Erythroblast (primary cell): ENCODE results near the gene B4GALNT4.

Experiments
- DNase-seq, 2 experiments: peaks; one replicate each; lab custom pipeline; 2025; lab: John Stamatoyannopoulos, UW
- GATA1 ChIP-seq: IDR thresholded peaks from 2 replicates; pipeline ENCODE4 v1.6.1; 2011; ENCODE audit warnings: low read depth, mild to moderate bottlenecking, control low read depth, low read length, moderate library complexity
- POLR2A ChIP-seq: IDR thresholded peaks from 2 replicates; pipeline ENCODE4 v1.6.1; 2011; ENCODE audit warnings: mild to moderate bottlenecking, low read length

The B4GALNT4 gene

DNA sequence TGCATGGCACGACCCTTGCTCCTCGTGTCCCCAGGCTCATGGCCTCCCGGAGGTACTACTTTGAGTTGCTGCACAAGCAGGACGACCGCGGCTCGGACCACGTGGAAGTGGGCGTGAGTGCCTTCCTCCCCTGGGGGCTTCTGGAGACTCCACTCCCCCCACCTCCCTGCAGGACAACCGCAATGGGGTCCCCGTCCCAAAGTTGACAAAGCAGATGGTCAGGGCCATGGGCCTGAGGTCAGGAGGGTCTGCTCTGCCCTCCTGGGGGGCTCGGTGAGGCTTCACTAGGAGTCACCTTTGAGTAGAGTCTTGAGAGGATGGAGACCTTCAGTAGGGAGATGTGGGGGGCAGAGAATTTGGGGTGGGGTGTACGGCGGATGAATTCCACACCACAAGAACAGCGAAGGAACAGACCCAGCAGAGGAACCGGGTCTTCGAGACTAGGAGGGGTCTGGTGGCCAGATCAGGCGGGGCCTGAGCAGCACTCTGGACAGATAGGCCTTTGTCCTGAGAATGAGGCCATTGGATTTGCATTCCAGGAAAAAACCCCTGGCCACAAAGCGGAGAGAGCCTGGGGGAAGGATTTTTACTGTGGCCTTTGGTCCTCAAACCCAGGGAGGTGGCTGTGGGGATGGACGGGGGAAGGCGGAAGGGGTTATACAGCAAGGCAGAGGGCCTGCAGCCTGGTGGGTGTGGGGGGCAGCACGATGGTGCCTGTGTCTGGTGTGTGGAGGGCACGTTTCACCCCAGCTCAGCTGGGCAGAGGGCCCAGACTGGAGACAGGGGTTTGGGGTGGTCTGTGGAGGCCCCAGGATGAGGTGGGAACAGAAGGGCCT, 4.6 kb downstream of the B4GALNT4 start:
- TF ChIP-seq POLR2A (no peak), GATA1 (no peak)
- no peak for DNase-seq

- TF ChIP-seq GATA1 = no peak
- TF ChIP-seq POLR2A = no peak
- DNase-seq = no peak
Measured at GRCh38 chr11:375065-376025, 6.0 kb downstream of the B4GALNT4 start.

DNA sequence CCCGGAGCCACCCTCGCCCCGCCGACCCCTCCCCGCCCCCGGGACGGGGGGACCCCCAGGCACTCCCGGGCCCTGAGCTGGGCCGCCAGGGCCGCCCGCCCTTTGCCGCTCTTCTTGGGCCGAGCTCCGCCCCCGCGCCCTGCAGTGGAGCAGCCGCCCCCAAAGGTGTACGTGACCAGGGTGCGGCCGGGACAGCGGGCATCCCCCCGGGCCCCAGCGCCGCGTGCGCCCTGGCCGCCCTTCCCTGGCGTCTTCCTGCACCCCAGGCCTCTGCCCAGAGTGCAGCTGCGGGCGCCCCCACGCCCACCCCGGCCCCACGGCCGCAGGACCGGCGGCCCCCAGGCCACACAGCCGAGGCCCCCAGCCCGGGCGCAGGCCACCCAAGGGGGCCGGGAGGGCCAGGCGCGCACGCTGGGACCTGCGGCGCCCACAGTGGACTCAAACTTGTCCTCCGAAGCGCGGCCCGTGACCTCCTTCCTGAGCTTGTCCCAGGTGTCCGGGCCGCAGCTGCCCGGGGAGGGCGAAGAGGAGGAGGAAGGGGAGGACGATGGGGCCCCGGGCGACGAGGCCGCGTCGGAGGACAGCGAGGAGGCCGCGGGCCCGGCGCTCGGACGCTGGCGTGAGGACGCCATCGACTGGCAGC, 7.4 kb downstream of the B4GALNT4 start:
- no peak for DNase-seq
- TF ChIP-seq POLR2A = no peak
- no peak for TF ChIP-seq GATA1

GRCh38 chr11:377174-377865, 8.0 kb downstream of the B4GALNT4 start:
- TF ChIP-seq POLR2A (no peak), GATA1 (no peak)
- no peak for DNase-seq

DNA sequence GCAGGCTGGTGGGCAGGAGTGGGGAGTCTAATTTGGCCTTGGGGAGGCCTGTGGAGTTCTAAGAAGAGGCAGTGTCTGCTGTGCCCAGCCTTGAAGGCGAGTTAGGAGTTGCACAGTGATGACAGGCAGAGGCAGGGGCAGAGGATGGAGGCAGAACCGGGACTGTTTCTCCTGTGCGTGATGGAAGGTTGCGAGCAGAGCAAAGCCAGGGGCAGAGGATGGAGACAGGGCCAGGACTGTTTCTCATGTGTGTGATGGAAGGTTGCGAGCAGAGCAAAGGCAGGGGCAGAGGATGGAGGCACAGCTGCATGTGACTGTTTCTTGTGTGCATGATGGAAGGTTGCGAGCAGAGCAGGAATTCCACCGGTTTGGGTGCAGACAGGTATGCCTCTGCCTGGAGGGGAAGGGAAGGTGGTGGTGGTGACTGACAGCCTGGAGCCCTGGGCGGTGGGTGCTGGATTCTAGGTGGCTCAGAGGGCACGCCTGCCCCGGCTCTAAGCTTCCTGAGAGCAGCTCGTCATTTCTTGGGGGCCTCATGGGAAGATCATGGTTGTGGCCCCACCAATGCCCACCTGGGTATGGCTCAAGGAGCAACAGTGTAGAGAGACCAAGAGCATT, 8.7 kb downstream of the B4GALNT4 start:
- DNase-seq = no peak
- TF ChIP-seq GATA1 = no peak
- no peak for TF ChIP-seq POLR2A

- DNase-seq = no peak
- TF ChIP-seq POLR2A = no peak
- no peak for TF ChIP-seq GATA1
Measured at GRCh38 chr11:379205-380094, 10.2 kb downstream of the B4GALNT4 start.

- DNase-seq = no peak
- no peak for TF ChIP-seq GATA1
- TF ChIP-seq POLR2A = no peak
Measured at GRCh38 chr11:380095-380480, 10.8 kb downstream of the B4GALNT4 start.

DNA sequence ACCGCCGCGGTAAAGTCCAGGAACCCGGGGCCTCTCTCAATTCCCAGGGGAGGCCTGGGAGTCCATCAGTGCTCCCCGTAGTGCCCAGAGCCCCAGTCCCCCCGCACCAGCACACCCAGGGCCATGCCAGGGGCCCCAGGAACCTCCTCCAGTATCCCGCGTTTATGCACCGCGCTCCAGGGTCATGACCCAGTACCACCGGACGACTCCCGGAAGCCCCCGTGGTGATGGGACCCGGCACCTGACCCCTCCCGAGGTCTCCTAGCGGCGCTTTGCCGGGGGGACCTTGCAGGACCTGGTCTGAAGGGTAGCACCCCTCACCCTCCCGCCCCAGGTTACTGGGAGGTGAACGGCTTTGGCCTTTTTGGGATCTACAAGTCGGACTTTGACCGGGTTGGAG, 11.2 kb downstream of the B4GALNT4 start:
- no peak for TF ChIP-seq POLR2A
- no peak for TF ChIP-seq GATA1
- DNase-seq = no peak

- TF ChIP-seq GATA1 = no peak
- TF ChIP-seq POLR2A = no peak
Measured at GRCh38 chr11:380996-381395, 11.7 kb downstream of the B4GALNT4 start.

GRCh38 chr11:381501-382072, 12.3 kb downstream of the B4GALNT4 start:
- DNase-seq = no peak
- TF ChIP-seq POLR2A (no peak), GATA1 (no peak)

More at GRCh38 chr11:380996-381395, 11.7 kb downstream of the B4GALNT4 start:
- DNase-seq = no peak

DNA sequence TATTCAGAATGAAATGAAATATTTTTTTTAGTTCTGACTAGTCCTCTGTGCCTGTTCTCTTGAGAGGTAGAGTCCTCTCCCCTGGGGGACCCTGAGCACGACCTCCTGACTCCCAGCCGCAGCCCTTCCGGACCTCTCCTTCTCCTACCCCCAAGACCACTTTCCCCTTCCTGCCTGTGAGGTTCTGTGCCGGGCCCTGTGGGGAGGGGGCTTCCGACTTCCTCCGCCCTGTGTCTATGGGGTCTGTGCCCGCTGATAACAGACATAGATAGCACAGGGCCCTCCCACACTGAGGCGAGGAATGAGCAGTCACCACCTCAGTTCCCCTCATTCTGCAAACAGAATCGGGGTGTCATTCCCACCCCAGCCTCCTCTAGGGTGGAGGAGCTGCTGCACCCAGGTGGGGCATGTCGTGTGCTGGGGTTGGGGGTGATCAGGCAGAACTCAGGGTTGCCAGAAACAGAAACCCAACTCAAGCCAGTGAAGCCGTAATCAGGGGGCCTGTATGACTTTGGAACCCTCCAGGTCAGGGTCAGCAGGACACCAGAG, 12.9 kb downstream of the B4GALNT4 start:
- TF ChIP-seq GATA1 (no peak), POLR2A (no peak)
- DNase-seq = no peak

DNA sequence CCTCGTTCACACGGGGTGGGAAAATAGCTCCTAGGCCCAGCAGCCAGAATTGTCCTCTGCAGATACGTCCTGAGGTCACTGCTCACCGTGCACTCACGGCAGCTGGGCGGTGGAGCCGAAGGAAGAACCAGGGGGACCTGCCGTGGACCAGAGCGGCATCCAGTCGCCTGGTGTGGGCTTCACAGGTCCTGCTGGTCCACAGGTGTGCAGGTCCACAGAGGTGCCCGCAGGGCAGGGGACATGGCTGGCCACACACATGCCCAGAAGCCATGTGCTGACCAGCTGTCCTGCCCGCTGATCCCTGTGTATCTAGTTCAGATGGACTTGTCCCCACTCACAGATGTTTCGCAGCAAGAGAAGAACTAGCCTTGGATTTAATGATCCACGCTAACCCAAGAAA, 14.1 kb downstream of the B4GALNT4 start:
- TF ChIP-seq GATA1 (no peak), POLR2A (no peak)
- DNase-seq = no peak
